WTC11 (cell line): ENCODE data around the gene CCDC34. TPM values are rescaled to one million over a fixed set of nuclear protein-coding genes. Genes with fewer than 3 reads are reported as not detected.

ENCODE experiments used
- ATAC-seq: fragments of 200-7000 bp; cut with Tn5 transposase; 2 replicates; pipeline ENCODE4 v1.10.0; 2021; ENCODE audit warnings: mild to moderate bottlenecking, moderate library complexity
- CTCF ChIA-PET: fragments of 300-600 bp; sonication (Branson Sonifier 250); formaldehyde crosslinking; loops from one replicate; lab custom pipeline; 2021; ENCODE audit warnings: antibody characterized with exemption; lab: Charles Lee
- POLR2A ChIA-PET: fragments of 350-600 bp; sonication (Branson Sonifier 250); formaldehyde crosslinking; loops from one replicate; lab custom pipeline; 2021; ENCODE audit warnings: antibody characterized with exemption; lab: Charles Lee
- DNase-seq: peaks from one replicate; pipeline ENCODE4 v3.0.0; 2021; ENCODE audit warnings: low spot score
- H3K27ac Mint-ChIP-seq: 2 replicates; pipeline ENCODE4 v1.8.0; 2021; ENCODE audit warnings: mixed read lengths
- H3K27me3 Mint-ChIP-seq: 2 replicates; pipeline ENCODE4 v1.8.0; 2021; ENCODE audit warnings: low read depth, mild to moderate bottlenecking, moderate library complexity, mixed read lengths
- H3K36me3 Mint-ChIP-seq: 2 replicates; pipeline ENCODE4 v1.8.0; 2021; ENCODE audit warnings: mixed read lengths
- H3K4me1 Mint-ChIP-seq: 2 replicates; pipeline ENCODE4 v1.8.0; 2022; ENCODE audit warnings: mixed read lengths
- H3K4me3 Mint-ChIP-seq: 2 replicates; pipeline ENCODE4 v1.8.0; 2021; ENCODE audit warnings: mild to moderate bottlenecking, moderate library complexity, mixed read lengths
- H3K9me3 Mint-ChIP-seq: 2 replicates; pipeline ENCODE4 v1.8.0; 2021; ENCODE audit warnings: mixed read lengths
- ATF3 ChIP-seq: sonication (generic); formaldehyde crosslinking; conservative IDR thresholded peaks from 2 replicates; pipeline ENCODE4 v1.8.1; 2022; ENCODE audit warnings: mild to moderate bottlenecking, missing genetic modification reagents
- CTCF ChIP-seq: fragments of 200-600 bp; IDR thresholded peaks from 2 replicates; pipeline ENCODE4 v1.8.0; 2022; ENCODE audit warnings: antibody characterized with exemption
- ETV6 ChIP-seq: sonication (generic); formaldehyde crosslinking; IDR thresholded peaks from 2 replicates; pipeline ENCODE4 v1.8.1; 2022; ENCODE audit warnings: mild to moderate bottlenecking, missing genetic modification reagents
- FOXP1 ChIP-seq: sonication (generic); formaldehyde crosslinking; IDR thresholded peaks from 2 replicates; pipeline ENCODE4 v1.8.0; 2022; ENCODE audit warnings: missing genetic modification reagents, mild to moderate bottlenecking, moderate library complexity, borderline replicate concordance
- GTF2I ChIP-seq: fragments of 250-450 bp; sonication (Bioruptor Pico); conservative IDR thresholded peaks from 2 replicates; pipeline ENCODE4 v1.4.0; 2021; ENCODE audit warnings: mild to moderate bottlenecking
- HMGXB4 ChIP-seq: sonication (generic); formaldehyde crosslinking; IDR thresholded peaks from 2 replicates; pipeline ENCODE4 v1.8.1; 2023; ENCODE audit warnings: mild to moderate bottlenecking, moderate library complexity, missing genetic modification reagents
- IRF2 ChIP-seq: sonication (generic); formaldehyde crosslinking; IDR thresholded peaks from 2 replicates; pipeline ENCODE4 v1.8.0; 2022; ENCODE audit warnings: low read depth, missing genetic modification reagents, borderline replicate concordance
- JAZF1 ChIP-seq: fragments of 250-450 bp; sonication (Bioruptor Pico); IDR thresholded peaks from 2 replicates; pipeline ENCODE4 v1.9.0; 2021; ENCODE audit warnings: moderate library complexity, mild to moderate bottlenecking, inconsistent platforms
- MXD4 ChIP-seq: fragments of 250-450 bp; sonication (Bioruptor Pico); IDR thresholded peaks from 2 replicates; pipeline ENCODE4 v1.8.0; 2021; ENCODE audit warnings: mild to moderate bottlenecking, moderate library complexity, borderline replicate concordance
- RORB ChIP-seq: fragments of 250-450 bp; sonication (Bioruptor Pico); IDR thresholded peaks from 2 replicates; pipeline ENCODE4 v1.9.0; 2021; ENCODE audit warnings: mild to moderate bottlenecking
- SMAD4 ChIP-seq: sonication (generic); formaldehyde crosslinking; IDR thresholded peaks from 2 replicates; pipeline ENCODE4 v1.8.0; 2022; ENCODE audit warnings: mild to moderate bottlenecking, missing genetic modification reagents
- ZBTB43 ChIP-seq: sonication (generic); formaldehyde crosslinking; IDR thresholded peaks from 2 replicates; pipeline ENCODE4 v1.8.1; 2023; ENCODE audit warnings: mild to moderate bottlenecking, missing genetic modification reagents
- ZNF396 ChIP-seq: fragments of 250-450 bp; sonication (Bioruptor Pico); IDR thresholded peaks from 2 replicates; pipeline ENCODE4 v1.8.0; 2021; ENCODE audit warnings: mild to moderate bottlenecking, moderate library complexity, borderline replicate concordance
- ZNF671 ChIP-seq: fragments of 250-450 bp; sonication (Bioruptor Pico); IDR thresholded peaks from 2 replicates; pipeline ENCODE4 v1.8.0; 2021; ENCODE audit warnings: mild to moderate bottlenecking
- total RNA-seq: library from RNA; stranded (reverse); gene quantifications from 3 replicates; pipeline ENCODE4 v1.2.3, GENCODE V29; 2021
- TF ChIP-seq, protein P1 (sequence below): sonication (generic); formaldehyde crosslinking; IDR thresholded peaks from 2 replicates; pipeline ENCODE4 v1.8.0; 2022; ENCODE audit warnings: mild to moderate bottlenecking, missing genetic modification reagents

CCDC34 gene
- total RNA-seq, 1 experiment from 2014 or later = 23.7 TPM

DNA sequence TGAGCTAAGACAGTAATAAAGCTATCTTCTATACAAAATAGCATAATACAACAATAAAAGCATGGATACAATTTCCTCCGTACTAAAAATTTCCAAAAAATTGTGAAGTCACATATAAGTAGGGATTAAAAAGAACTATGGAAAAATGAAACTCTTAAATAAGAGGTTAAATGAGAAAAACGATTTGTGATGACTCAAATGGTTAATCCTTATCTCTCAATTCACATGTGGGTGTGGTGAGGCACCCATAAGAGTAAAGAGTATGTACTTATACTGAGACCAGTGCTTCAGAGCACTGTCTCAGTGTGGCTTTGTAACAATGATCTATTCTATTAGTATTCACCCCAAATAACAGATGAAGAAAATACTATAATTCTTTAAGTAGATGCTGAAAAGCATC, 25.0 kb upstream of the CCDC34 start:
- no peak overlapping the region for H3K4me3 Mint-ChIP-seq
- no peaks in the 10 kb centered on the region for H3K9me3 Mint-ChIP-seq
- H3K27ac Mint-ChIP-seq = peak overlapping the region; percentile 46; the same call in 1 of the 2 replicates
- H3K27me3 Mint-ChIP-seq = no peaks in the 10 kb centered on the region
- CTCF ChIA-PET = no interaction called here
- POLR2A ChIA-PET = no interaction called here
- DNase-seq = no peak
- no peak for ATAC-seq
- H3K4me1 Mint-ChIP-seq = peaks cover 64% of the 10 kb centered on the region
- TF ChIP-seq SMAD4 (CRISPR knock-in tag) = no peak
- TF ChIP-seq CTCF = no peak
- no peak for TF ChIP-seq ETV6 (CRISPR knock-in tag)
- no peak for TF ChIP-seq HMGXB4 (CRISPR knock-in tag)
- no peak for TF ChIP-seq ZNF671 (CRISPR knock-in tag)
- TF ChIP-seq, protein P1, sequence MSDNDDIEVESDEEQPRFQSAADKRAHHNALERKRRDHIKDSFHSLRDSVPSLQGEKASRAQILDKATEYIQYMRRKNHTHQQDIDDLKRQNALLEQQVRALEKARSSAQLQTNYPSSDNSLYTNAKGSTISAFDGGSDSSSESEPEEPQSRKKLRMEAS (CRISPR knock-in tag) = no peak
- TF ChIP-seq FOXP1 (CRISPR knock-in tag) = no peak
- peaks cover 23% of the 10 kb centered on the region for H3K36me3 Mint-ChIP-seq

DNA sequence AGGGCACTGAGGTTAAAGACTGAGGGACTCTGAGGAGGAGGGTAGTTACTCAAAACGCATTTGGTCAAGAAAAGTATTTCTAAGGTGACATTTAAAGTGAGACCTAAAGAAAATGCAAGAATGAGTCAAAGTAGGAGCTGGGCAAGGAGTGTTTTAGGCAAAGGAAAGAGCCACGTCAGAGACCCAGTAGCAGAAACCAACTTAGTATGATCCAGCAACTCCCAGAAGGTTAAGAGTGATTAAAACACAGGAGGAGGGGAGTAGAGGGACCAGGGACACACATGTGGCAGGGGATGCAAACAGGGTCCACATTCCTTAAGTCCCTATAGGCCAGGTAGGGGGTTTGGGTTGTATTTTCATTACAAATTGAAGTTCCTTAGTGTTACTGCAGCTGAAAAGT, 24.3 kb upstream of the CCDC34 start:
- Mint-ChIP-seq H3K27me3 (no peaks in the 10 kb centered on the region), H3K27ac (peak overlapping the region; percentile 57), H3K4me1 (peaks cover 58% of the 10 kb centered on the region), H3K36me3 (peaks cover 23% of the 10 kb centered on the region), H3K4me3 (no peak overlapping the region), H3K9me3 (no peaks in the 10 kb centered on the region)
- ATAC-seq (peak; percentile 69), DNase-seq (no peak)
- CTCF ChIA-PET = interaction anchor here (0.8 to 1.1 kb wide), 2 partner anchors 28 to 203 kb away, joined by 3 read pairs; no protein-coding TSS in a partner anchor
- TF ChIP-seq ZNF396 (CRISPR knock-in tag) = no peak
- no peak for TF ChIP-seq MXD4
- TF ChIP-seq RORB (CRISPR knock-in tag) = no peak
- no peak for TF ChIP-seq ZBTB43 (CRISPR knock-in tag)
- no peak for TF ChIP-seq ATF3 (CRISPR knock-in tag)
- TF ChIP-seq GTF2I (CRISPR knock-in tag) = no peak
- no peak for TF ChIP-seq ZNF671 (CRISPR knock-in tag)
- no peak for TF ChIP-seq JAZF1 (CRISPR knock-in tag)
- POLR2A ChIA-PET = no interaction called here

GRCh38 chr11:27386181-27386845, 23.3 kb upstream of the CCDC34 start:
- Mint-ChIP-seq H3K4me3 (no peak overlapping the region), H3K27me3 (no peaks in the 10 kb centered on the region), H3K27ac (peak overlapping the region; percentile 82), H3K9me3 (no peaks in the 10 kb centered on the region), H3K4me1 (peaks cover 47% of the 10 kb centered on the region), H3K36me3 (peaks cover 31% of the 10 kb centered on the region)
- DNase-seq = no peak
- ChIA-PET POLR2A (no interaction called here), CTCF (interaction anchor here (0.8 to 1.1 kb wide), 2 partner anchors 27 to 202 kb away, joined by 3 read pairs; no protein-coding TSS in a partner anchor)
- TF ChIP-seq IRF2 (CRISPR knock-in tag) = no peak
- ATAC-seq = no peak
